Upper lobe of left lung (tissue), 4 donors: ENCODE data around the gene CAP2.

ENCODE experiments used
- EP300 ChIP-seq, 4 donors: sonication (generic); formaldehyde crosslinking; IDR thresholded peaks; one replicate each; pipeline ENCODE4 v1.5.1; 2017; ENCODE audit warnings: antibody characterized with exemption in 4 of 4, control low read depth in 2 of 4
- TF ChIP-seq, protein P1 (sequence below), 6 experiments: fragments of 450-650 bp in 4 of 6; fragments of 200-600 bp in 2 of 6; sonication (generic) in 2 of 6; IDR thresholded peaks; one replicate each; pipeline ENCODE4 v1.5.1; 2016 to 2019; ENCODE audit warnings: antibody characterized with exemption in 6 of 6

DNA sequence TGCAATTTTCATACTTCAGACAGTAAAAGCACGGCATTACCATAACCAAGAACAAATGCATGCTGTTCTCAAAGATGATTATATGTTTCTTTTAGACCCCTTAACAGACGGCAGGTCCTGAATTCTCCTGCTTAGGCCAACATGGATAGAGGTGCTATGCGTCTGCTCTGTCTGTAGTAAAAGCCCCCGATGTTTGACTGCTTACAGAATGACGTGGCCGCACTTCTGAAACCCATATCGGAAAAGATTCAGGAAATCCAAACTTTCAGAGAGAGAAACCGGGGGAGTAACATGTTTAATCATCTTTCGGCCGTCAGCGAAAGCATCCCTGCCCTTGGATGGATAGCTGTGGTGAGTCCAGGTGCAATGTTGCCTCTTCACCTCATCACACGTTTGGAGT lies 113.6 kb downstream of the CAP2 start:
- TF ChIP-seq EP300 (IDR thresholded peaks at IDR 0.05), result no peak
- TF ChIP-seq, protein P1, sequence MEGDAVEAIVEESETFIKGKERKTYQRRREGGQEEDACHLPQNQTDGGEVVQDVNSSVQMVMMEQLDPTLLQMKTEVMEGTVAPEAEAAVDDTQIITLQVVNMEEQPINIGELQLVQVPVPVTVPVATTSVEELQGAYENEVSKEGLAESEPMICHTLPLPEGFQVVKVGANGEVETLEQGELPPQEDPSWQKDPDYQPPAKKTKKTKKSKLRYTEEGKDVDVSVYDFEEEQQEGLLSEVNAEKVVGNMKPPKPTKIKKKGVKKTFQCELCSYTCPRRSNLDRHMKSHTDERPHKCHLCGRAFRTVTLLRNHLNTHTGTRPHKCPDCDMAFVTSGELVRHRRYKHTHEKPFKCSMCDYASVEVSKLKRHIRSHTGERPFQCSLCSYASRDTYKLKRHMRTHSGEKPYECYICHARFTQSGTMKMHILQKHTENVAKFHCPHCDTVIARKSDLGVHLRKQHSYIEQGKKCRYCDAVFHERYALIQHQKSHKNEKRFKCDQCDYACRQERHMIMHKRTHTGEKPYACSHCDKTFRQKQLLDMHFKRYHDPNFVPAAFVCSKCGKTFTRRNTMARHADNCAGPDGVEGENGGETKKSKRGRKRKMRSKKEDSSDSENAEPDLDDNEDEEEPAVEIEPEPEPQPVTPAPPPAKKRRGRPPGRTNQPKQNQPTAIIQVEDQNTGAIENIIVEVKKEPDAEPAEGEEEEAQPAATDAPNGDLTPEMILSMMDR (IDR thresholded peaks at IDR 0.05), result no peak
